ENCODE results near the gene FFAR3.
"Not testable (repeated sequence)": the region's sequence is repeated elsewhere in the genome, so short reads cannot be mapped to it uniquely, and the experiment has no call there.

FFAR3 gene

GRCh38 chr19:35351411-35352176 is 6.7 kb upstream of the FFAR3 start:
- DNase-seq, result no peak

- no peak for DNase-seq
Measured at GRCh38 chr19:35352177-35352447, 6.1 kb upstream of the FFAR3 start.

- peak; percentile 77 for DNase-seq
Measured at GRCh38 chr19:35352448-35353304, 5.6 kb upstream of the FFAR3 start.

- DNase-seq, result peak; percentile 8
Measured at GRCh38 chr19:35353635-35354034, 4.6 kb upstream of the FFAR3 start.

- DNase-seq, result peak; percentile 7
Measured at GRCh38 chr19:35354898-35355297, 3.4 kb upstream of the FFAR3 start.

GRCh38 chr19:35355791-35356460 is 2.3 kb upstream of the FFAR3 start:
- no peak for DNase-seq

- not testable (repeated sequence) for DNase-seq
Measured at GRCh38 chr19:35358834-35359233, 574 bp downstream of the FFAR3 start.

GRCh38 chr19:35359395-35359794 is 1.1 kb downstream of the FFAR3 start:
- DNase-seq, result not testable (repeated sequence)

GRCh38 chr19:35360081-35360480 is 1.8 kb downstream of the FFAR3 start:
- DNase-seq, result not testable (repeated sequence)

GRCh38 chr19:35360880-35361420 is 2.7 kb downstream of the FFAR3 start:
- no peak for DNase-seq

- DNase-seq, result no peak
Measured at GRCh38 chr19:35362261-35363000, 4.2 kb downstream of the FFAR3 start.

- no peak for DNase-seq
Measured at GRCh38 chr19:35363001-35363590, 4.8 kb downstream of the FFAR3 start.

- DNase-seq, result no peak
Measured at GRCh38 chr19:35363711-35364425, 5.6 kb downstream of the FFAR3 start.

GRCh38 chr19:35365303-35365702 is 7.0 kb downstream of the FFAR3 start:
- no peak for DNase-seq

- DNase-seq, result no peak
Measured at GRCh38 chr19:35368378-35368777, 10.1 kb downstream of the FFAR3 start.

- DNase-seq, result no peak
Measured at GRCh38 chr19:35369522-35369921, 11.3 kb downstream of the FFAR3 start.

- no peak for DNase-seq
Measured at GRCh38 chr19:35370722-35371121, 12.5 kb downstream of the FFAR3 start, which contains the start of gene GPR42. TSS of gene GPR42 (plus strand) at chr19:35371068. CDS start at chr19:35371360, 292 bp downstream.

- DNase-seq, result no peak
Measured at GRCh38 chr19:35373492-35373891, 15.2 kb downstream of the FFAR3 start.

GRCh38 chr19:35374031-35374430 is 15.8 kb downstream of the FFAR3 start:
- DNase-seq, result not testable (repeated sequence)

- DNase-seq, result no peak
Measured at GRCh38 chr19:35375505-35376307, 17.4 kb downstream of the FFAR3 start.

- DNase-seq, result no peak
Measured at GRCh38 chr19:35377656-35378055, 19.4 kb downstream of the FFAR3 start.
